ENCODE data around the gene CTSD. TPM values are rescaled to one million over a fixed set of nuclear protein-coding genes. Genes with fewer than 3 reads are reported as not detected.

The CTSD gene
- total RNA-seq, result 209 and 595 TPM in 2 replicates

GRCh38 chr11:1763796-1764661, at the start of gene CTSD:
CTSD (minus strand) TSS chr11:1763927; CDS start chr11:1763859, 68 bp downstream.

GRCh38 chr11:1750481-1750839, 13.3 kb downstream of the CTSD start, which contains the start of gene IFITM10:
IFITM10 (minus strand) TSS chr11:1750595; CDS start chr11:1750442, 153 bp downstream.

Other genes with a start within 250 kb of the CTSD start
- gene DUSP8, start 191.7 kb downstream of the CTSD start, total RNA-seq, result 0.17 and 0.54 TPM in 2 replicates
- gene KRTAP5-1, start 178.6 kb downstream of the CTSD start, total RNA-seq, result not detected in 2 replicates
- not detected in 2 replicates for gene KRTAP5-2, start 165.6 kb downstream of the CTSD start, total RNA-seq
- gene KRTAP5-3, start 155.5 kb downstream of the CTSD start, total RNA-seq, result not detected in 2 replicates
- not detected in 2 replicates for gene KRTAP5-4, start 141.8 kb downstream of the CTSD start, total RNA-seq
- gene KRTAP5-5, start 134.2 kb downstream of the CTSD start, total RNA-seq, result not detected in 2 replicates
- 0.26 and 0.65 TPM in 2 replicates for gene KRTAP5-6, start 66.7 kb downstream of the CTSD start, total RNA-seq
- 0.52 and 0.98 TPM in 2 replicates for gene IFITM10, start 13.3 kb downstream of the CTSD start, total RNA-seq
- 0.11 TPM in 1 of 2 replicates, not detected in the other for gene SYT8, start 71.1 kb upstream of the CTSD start, total RNA-seq
- not detected in 2 replicates for gene TNNI2, start 75.1 kb upstream of the CTSD start, total RNA-seq
- gene LSP1, start 89.2 kb upstream of the CTSD start, total RNA-seq, result 0.11 TPM in 1 of 2 replicates, not detected in the other
- not detected in 2 replicates for gene PRR33, start 128.0 kb upstream of the CTSD start, total RNA-seq
- gene TNNT3, start 155.8 kb upstream of the CTSD start, total RNA-seq, result not detected in 2 replicates
- gene MRPL23, start 183.4 kb upstream of the CTSD start, total RNA-seq, result 4.1 and 65.3 TPM in 2 replicates
- 11.3 and 128 TPM in 2 replicates for gene H19, start 233.9 kb upstream of the CTSD start, total RNA-seq